H9 (cell line): Measurements from ENCODE around the gene PRKCD. TPM values are rescaled to one million over a fixed set of nuclear protein-coding genes. Genes with fewer than 3 reads are reported as not detected.

Source experiments
- DNase-seq: peaks from one replicate; pipeline ENCODE4 v3.0.0-alpha.2; 2017
- H2AFZ ChIP-seq: one replicate; pipeline ENCODE4 v1.6.1; 2013; ENCODE audit warnings: mild to moderate bottlenecking, low read length, control low read depth, moderate library complexity
- H2AK5ac ChIP-seq: 2 replicates; pipeline ENCODE4 v1.6.1; 2013; ENCODE audit warnings: low read length, control low read depth, mixed read lengths; ENCODE audit not compliant: insufficient read length
- H2BK120ac ChIP-seq: one replicate; pipeline ENCODE4 v1.6.1; 2013; ENCODE audit warnings: low read depth, mild to moderate bottlenecking, low read length, control low read depth, inconsistent platforms; ENCODE audit not compliant: poor library complexity, severe bottlenecking
- H2BK12ac ChIP-seq: 2 replicates; pipeline ENCODE4 v1.6.1; 2013; ENCODE audit warnings: low read length, control low read depth, mixed read lengths, low read depth; ENCODE audit not compliant: insufficient read length
- H2BK15ac ChIP-seq: 2 replicates; pipeline ENCODE4 v1.6.1; 2013; ENCODE audit warnings: low read depth, low read length, control low read depth
- H2BK20ac ChIP-seq: one replicate; pipeline ENCODE4 v1.6.1; 2013; ENCODE audit warnings: low read depth, mild to moderate bottlenecking, low read length, control low read depth, inconsistent platforms; ENCODE audit not compliant: poor library complexity, severe bottlenecking
- H2BK5ac ChIP-seq: 2 replicates; pipeline ENCODE4 v1.6.1; 2013; ENCODE audit warnings: low read length, control low read depth, mixed read lengths; ENCODE audit not compliant: insufficient read length
- H3K14ac ChIP-seq: 2 replicates; pipeline ENCODE4 v1.6.1; 2013; ENCODE audit warnings: low read length, control low read depth; ENCODE audit not compliant: insufficient read depth
- H3K18ac ChIP-seq: 2 replicates; pipeline ENCODE4 v1.6.1; 2013; ENCODE audit warnings: low read depth, mild to moderate bottlenecking, mixed read lengths, low read length, control low read depth; ENCODE audit not compliant: insufficient read length
- H3K23ac ChIP-seq: 2 replicates; pipeline ENCODE4 v1.6.1; 2013; ENCODE audit warnings: low read length, control low read depth, mixed read lengths, low read depth; ENCODE audit not compliant: insufficient read length
- H3K23me2 ChIP-seq: 2 replicates; pipeline ENCODE4 v1.6.1; 2013; ENCODE audit warnings: low read depth, mild to moderate bottlenecking, mixed read lengths, low read length, control low read depth; ENCODE audit not compliant: insufficient read length, poor library complexity, severe bottlenecking
- H3K27ac ChIP-seq: 2 replicates; pipeline ENCODE4 v1.5.1; 2013; ENCODE audit warnings: low read length, control low read depth, mixed read lengths, low read depth; ENCODE audit not compliant: insufficient read length
- H3K27me3 ChIP-seq: 2 replicates; pipeline ENCODE4 v1.6.1; 2013; ENCODE audit warnings: low read length, control low read depth, inconsistent platforms; ENCODE audit not compliant: insufficient read depth
- H3K4ac ChIP-seq: 2 replicates; pipeline ENCODE4 v1.6.1; 2013; ENCODE audit warnings: low read depth, mild to moderate bottlenecking, control low read depth, inconsistent platforms, low read length, moderate library complexity
- H3K4me1 ChIP-seq: 2 replicates; pipeline ENCODE4 v1.6.1; 2013; ENCODE audit warnings: low read length, control low read depth, inconsistent platforms; ENCODE audit not compliant: insufficient read depth
- H3K4me2 ChIP-seq: 2 replicates; pipeline ENCODE4 v1.6.1; 2013; ENCODE audit warnings: low read length, control low read depth, mixed read lengths; ENCODE audit not compliant: insufficient read length, insufficient read depth
- H3K56ac ChIP-seq: 2 replicates; pipeline ENCODE4 v1.6.1; 2013; ENCODE audit warnings: low read depth, mild to moderate bottlenecking, mixed read lengths, low read length, control low read depth; ENCODE audit not compliant: insufficient read length
- H3K79me1 ChIP-seq: 2 replicates; pipeline ENCODE4 v1.6.1; 2013; ENCODE audit warnings: low read depth, mild to moderate bottlenecking, moderate library complexity, low read length, control low read depth, inconsistent platforms; ENCODE audit not compliant: insufficient read depth, poor library complexity, severe bottlenecking
- H3K79me2 ChIP-seq: 2 replicates; pipeline ENCODE4 v1.6.1; 2013; ENCODE audit warnings: low read length, control low read depth, inconsistent platforms; ENCODE audit not compliant: insufficient read depth
- H3K9ac ChIP-seq: 2 replicates; pipeline ENCODE4 v1.6.1; 2013; ENCODE audit warnings: low read length, control low read depth, mixed read lengths; ENCODE audit not compliant: insufficient read length; ENCODE audit errors: extremely low read depth
- H3K9me3 ChIP-seq: one replicate; pipeline ENCODE4 v1.6.1; 2013; ENCODE audit warnings: low read depth, low read length, inconsistent platforms; ENCODE audit not compliant: control insufficient read depth
- H3T11ph ChIP-seq: one replicate; pipeline ENCODE4 v1.6.1; 2013; ENCODE audit warnings: mild to moderate bottlenecking, low read length, control low read depth, inconsistent platforms
- H4K20me1 ChIP-seq: one replicate; pipeline ENCODE4 v1.6.1; 2013; ENCODE audit not compliant: control insufficient read depth, insufficient read length, insufficient read depth
- H4K5ac ChIP-seq: 2 replicates; pipeline ENCODE4 v1.6.1; 2013; ENCODE audit warnings: low read depth, mild to moderate bottlenecking, mixed read lengths, low read length, control low read depth; ENCODE audit not compliant: insufficient read length
- H4K8ac ChIP-seq: replicated peaks from 2 replicates; pipeline ENCODE4 v1.6.1; 2013; ENCODE audit warnings: low read length, control low read depth, mixed read lengths, low read depth; ENCODE audit not compliant: insufficient read length
- H4K91ac ChIP-seq: 2 replicates; pipeline ENCODE4 v1.6.1; 2013; ENCODE audit warnings: low read depth, mild to moderate bottlenecking, moderate library complexity, mixed read lengths, low read length, control low read depth; ENCODE audit not compliant: insufficient read length
- H3K27ac Mint-ChIP-seq, 3 experiments: 2 replicates in 2 of 3; 3 replicates in 1 of 3; pipeline ENCODE4 v1.8.0; 2020 to 2021; ENCODE audit warnings: mixed read lengths in 3 of 3, mild to moderate bottlenecking in 1 of 3, moderate library complexity in 1 of 3
- H3K27me3 Mint-ChIP-seq: 2 replicates; pipeline ENCODE4 v1.8.0; 2021; ENCODE audit warnings: low read depth, mild to moderate bottlenecking, moderate library complexity, mixed read lengths
- H3K36me3 Mint-ChIP-seq, 3 experiments: 2 replicates in 2 of 3; 3 replicates in 1 of 3; pipeline ENCODE4 v1.8.0; 2020 to 2021; ENCODE audit warnings: low read depth in 3 of 3, mixed read lengths in 3 of 3; ENCODE audit not compliant: insufficient read depth in 1 of 3
- H3K4me1 Mint-ChIP-seq, 2 experiments: 2 replicates each; pipeline ENCODE4 v1.8.0; 2020; ENCODE audit warnings: mixed read lengths in 2 of 2
- H3K4me3 Mint-ChIP-seq, 2 experiments: 2 replicates in 1 of 2; 3 replicates in 1 of 2; pipeline ENCODE4 v1.8.0; 2020 to 2021; ENCODE audit warnings: mild to moderate bottlenecking in 2 of 2, mixed read lengths in 2 of 2, moderate library complexity in 1 of 2
- H3K9me3 Mint-ChIP-seq, 2 experiments: 2 replicates in 1 of 2; 3 replicates in 1 of 2; pipeline ENCODE4 v1.8.0; 2020; ENCODE audit warnings: mild to moderate bottlenecking in 2 of 2, mixed read lengths in 2 of 2, moderate library complexity in 1 of 2
- CTCF ChIP-seq: fragments of 200-600 bp; sonication (generic); conservative IDR thresholded peaks from 3 replicates; pipeline ENCODE4 v1.8.0; 2021; ENCODE audit warnings: antibody characterized with exemption, mild to moderate bottlenecking
- WGBS: extraction: QIAGEN DNeasy Blood & Tissue Kit; methylation state at CpG from one replicate; pipeline ENCODE4 v1.1.7; 2013; ENCODE audit warnings: missing lambda C conversion rate, low lambda C conversion rate, mixed read lengths; ENCODE audit not compliant: insufficient read length; ENCODE audit errors: extremely low coverage; 5-methylcytosine and 5-hydroxymethylcytosine counted together
- total RNA-seq: library from RNA; stranded (reverse); gene quantifications from 2 replicates; pipeline ENCODE4 v1.2.1, GENCODE V29; 2021

The PRKCD gene
- total RNA-seq, 1 experiment from 2014 or later = 23.7 TPM

- Histone ChIP-seq H3K27me3 (no peaks in the 10 kb centered on the region), H4K20me1 (no peaks in the 10 kb centered on the region), H4K91ac (no peak overlapping the region), H3K23me2 (peaks cover 3% of the 10 kb centered on the region), H3K18ac (no peak overlapping the region), H2BK12ac (no peak overlapping the region), H3K27ac (no peak overlapping the region), H4K8ac (no peak overlapping the region), H3K4ac (no peak overlapping the region), H3K56ac (no peak overlapping the region), H3K14ac (no peak overlapping the region), H3K4me1 (peaks cover 9% of the 10 kb centered on the region; the same call in 1 of the 2 replicates), H3K9me3 (no peaks in the 10 kb centered on the region), H2BK120ac (no peak overlapping the region), H3K9ac (no peak overlapping the region), H3K23ac (no peak overlapping the region), H3K79me2 (no peaks in the 10 kb centered on the region), H3K4me2 (no peak overlapping the region), H2BK15ac (no peak overlapping the region), H3K79me1 (no peaks in the 10 kb centered on the region), H2BK5ac (no peak overlapping the region), H2AFZ (no peak overlapping the region), H2BK20ac (no peak overlapping the region), H2AK5ac (no peak overlapping the region), H3T11ph (no peak overlapping the region), H4K5ac (no peak overlapping the region)
- Mint-ChIP-seq H3K27me3 (peaks cover 15% of the 10 kb centered on the region), H3K27ac (no peak overlapping the region), H3K4me3 (no peak overlapping the region), H3K4me1 (peaks cover 24 to 39% of the 10 kb centered on the region in 2 experiments), H3K36me3 (no peaks in the 10 kb centered on the region), H3K9me3 (no peaks in the 10 kb centered on the region)
- no peak for TF ChIP-seq CTCF
- DNase-seq = no peak
- WGBS = no CpG with 5 or more reads among the region's 6 CpGs
These were observed 5.2 kb upstream of the PRKCD start for GRCh38 chr3:53155760-53156159.
